HepG2 (cell line): ENCODE data around the gene NFIC. TPM values are rescaled to one million over a fixed set of nuclear protein-coding genes. Genes with fewer than 3 reads are reported as not detected.

Experiments
- CREM ChIP-seq, 2 experiments: sonication (generic) in 1 of 2; formaldehyde crosslinking in 1 of 2; IDR thresholded peaks; 2 replicates each; pipeline versions ENCODE4 v1.4.0 to v1.6.1; 2016 to 2020; ENCODE audit warnings: antibody characterized with exemption in 1 of 2, mild to moderate bottlenecking in 1 of 2, missing genetic modification reagents in 1 of 2
- EED ChIP-seq: sonication (generic); formaldehyde crosslinking; IDR thresholded peaks from 2 replicates; pipeline ENCODE4 v1.5.0; 2020; ENCODE audit warnings: mild to moderate bottlenecking, missing genetic modification reagents
- HCFC1 ChIP-seq: fragments of 150-350 bp; IDR thresholded peaks from 2 replicates; pipeline ENCODE4 v1.6.1; 2014; ENCODE audit warnings: low read depth, low read length
- HNRNPK ChIP-seq: fragments of 200-400 bp; formaldehyde crosslinking; IDR thresholded peaks from 2 replicates; pipeline ENCODE4 v1.6.1; 2018; ENCODE audit warnings: low read length, low read depth, moderate library complexity, mild to moderate bottlenecking; ENCODE audit not compliant: poor library complexity, severe bottlenecking
- KLF11 ChIP-seq: IDR thresholded peaks from 2 replicates; pipeline ENCODE4 v1.6.1; 2016; ENCODE audit warnings: missing compliant biosample characterization
- MATR3 ChIP-seq: sonication (generic); formaldehyde crosslinking; IDR thresholded peaks from 2 replicates; pipeline ENCODE4 v1.4.0; 2020; ENCODE audit warnings: missing genetic modification reagents
- MAZ ChIP-seq, 2 experiments: sonication (generic) in 1 of 2; formaldehyde crosslinking in 1 of 2; IDR thresholded peaks; 2 replicates each; pipeline versions ENCODE4 v1.5.0 to v1.6.1; 2012 to 2020; ENCODE audit warnings: low read depth in 2 of 2, mild to moderate bottlenecking in 2 of 2, borderline replicate concordance in 1 of 2, improper control_type of control experiment in 1 of 2, low read length in 1 of 2, missing genetic modification reagents in 1 of 2, moderate library complexity in 1 of 2
- MLLT10 ChIP-seq: sonication (generic); formaldehyde crosslinking; IDR thresholded peaks from 2 replicates; pipeline ENCODE4 v1.4.0; 2020; ENCODE audit warnings: missing genetic modification reagents
- NFE2L1 ChIP-seq: sonication (generic); formaldehyde crosslinking; IDR thresholded peaks from 2 replicates; pipeline ENCODE4 v1.4.0; 2020; ENCODE audit warnings: missing genetic modification reagents, mild to moderate bottlenecking, borderline replicate concordance
- SNRNP70 ChIP-seq: fragments of 200-400 bp; formaldehyde crosslinking; IDR thresholded peaks from 2 replicates; pipeline ENCODE4 v1.6.1; 2017; ENCODE audit warnings: mild to moderate bottlenecking, low read depth, low read length, moderate library complexity
- SYNCRIP ChIP-seq: fragments of 200-400 bp; formaldehyde crosslinking; IDR thresholded peaks from 2 replicates; pipeline ENCODE4 v1.6.1; 2018; ENCODE audit warnings: mild to moderate bottlenecking, low read depth, low read length; ENCODE audit not compliant: insufficient read depth
- ZNF253 ChIP-seq: sonication (generic); formaldehyde crosslinking; IDR thresholded peaks from 2 replicates; pipeline ENCODE4 v1.8.0; 2022; ENCODE audit warnings: mild to moderate bottlenecking, missing genetic modification reagents, borderline replicate concordance
- ZNF296 ChIP-seq: sonication (generic); formaldehyde crosslinking; conservative IDR thresholded peaks from 2 replicates; pipeline ENCODE4 v1.5.0; 2020; ENCODE audit warnings: mild to moderate bottlenecking, missing genetic modification reagents
- ZNF30 ChIP-seq: sonication (generic); formaldehyde crosslinking; IDR thresholded peaks from 2 replicates; pipeline ENCODE4 v1.5.0; 2020; ENCODE audit warnings: mild to moderate bottlenecking, missing genetic modification reagents
- ZNF496 ChIP-seq: sonication (generic); formaldehyde crosslinking; IDR thresholded peaks from 2 replicates; pipeline ENCODE4 v1.8.1; 2023; ENCODE audit warnings: mild to moderate bottlenecking, moderate library complexity, missing genetic modification reagents; ENCODE audit not compliant: insufficient replicate concordance
- ZNF512B ChIP-seq: sonication (generic); formaldehyde crosslinking; IDR thresholded peaks from 2 replicates; pipeline ENCODE4 v1.5.1; 2020; ENCODE audit warnings: missing genetic modification reagents, mild to moderate bottlenecking, borderline replicate concordance
- ZNF552 ChIP-seq: sonication (generic); formaldehyde crosslinking; IDR thresholded peaks from 2 replicates; pipeline ENCODE4 v1.9.0; 2022; ENCODE audit warnings: missing genetic modification reagents, mild to moderate bottlenecking, borderline replicate concordance
- ZNF609 ChIP-seq: sonication (generic); formaldehyde crosslinking; IDR thresholded peaks from 2 replicates; pipeline ENCODE4 v1.4.0; 2020; ENCODE audit warnings: mild to moderate bottlenecking, missing genetic modification reagents, borderline replicate concordance
- ZNF737 ChIP-seq: sonication (generic); formaldehyde crosslinking; IDR thresholded peaks from 2 replicates; pipeline ENCODE4 v1.5.0; 2020; ENCODE audit warnings: missing genetic modification reagents, mild to moderate bottlenecking, borderline replicate concordance
- polyA plus RNA-seq, 8 experiments: library from polyadenylated mRNA; depleted of rRNA in 3 of 8; stranded (reverse) in 7 of 8; unstranded in 1 of 8; fragments of >200 nt; fragmentation: Illumina TruSeq in 4 of 8; extraction: Trizol in 4 of 8; gene quantifications; 2 replicates each; pipeline versions ENCODE4 v1.2.1 to v1.2.3, GENCODE V29; 2011 to 2016; ENCODE audit warnings: low read depth in 4 of 8, missing spikeins in 1 of 8, mixed read lengths in 1 of 8; ENCODE audit not compliant: insufficient read depth in 1 of 8
- total RNA-seq, 5 experiments: library from RNA; depleted of rRNA; stranded (reverse); fragments of >200 nt; fragmentation: Illumina TruSeq; extraction: Trizol; gene quantifications; 2 replicates each; pipeline ENCODE4 v1.2.3, GENCODE V29; 2016; ENCODE audit warnings: low read depth in 1 of 5
- TF ChIP-seq, protein P1 (sequence below): sonication (generic); formaldehyde crosslinking; IDR thresholded peaks from 2 replicates; pipeline ENCODE4 v1.5.0; 2020; ENCODE audit warnings: missing genetic modification reagents, mild to moderate bottlenecking, borderline replicate concordance

The NFIC gene
- total and polyA plus RNA-seq, 2 of the 13 experiments (the other 11 are each of a cell fraction or from before 2014, with no cell fraction given) = 1.3 to 2.5 TPM

DNA sequence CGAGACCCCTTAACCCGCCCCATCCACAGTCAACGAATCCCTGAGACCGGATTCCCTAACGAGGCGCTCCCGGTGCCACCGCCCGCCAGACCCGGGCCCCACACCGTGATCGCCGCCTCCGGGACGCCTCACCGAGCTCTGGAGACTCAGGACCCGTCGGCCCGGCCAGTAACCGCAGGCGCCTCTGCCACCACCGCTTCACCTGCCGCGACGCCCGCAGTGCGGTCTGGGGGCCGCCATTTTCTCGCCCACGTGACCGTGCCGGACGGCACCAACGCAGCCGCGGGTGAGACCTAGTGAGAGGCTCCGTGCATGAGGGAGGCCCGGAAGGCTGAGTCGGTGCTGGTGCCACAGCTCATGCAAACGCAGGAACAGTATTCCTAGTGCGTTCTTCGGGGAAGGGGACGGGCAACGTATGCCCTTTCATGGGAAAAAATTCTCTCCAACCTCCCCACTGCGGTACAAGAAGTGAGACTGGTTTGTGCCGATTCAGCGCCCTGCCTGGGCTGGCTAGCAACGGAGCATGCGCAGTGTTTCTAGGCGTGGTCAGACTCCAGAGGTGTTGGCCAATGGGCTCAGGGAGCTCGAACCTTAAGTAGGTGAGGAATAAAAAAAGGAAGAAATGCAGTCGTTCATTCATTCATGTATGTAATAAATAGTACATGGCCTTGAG is 134.2 kb downstream of the NFIC start, which contains the start of gene DOHH (continued):
- TF ChIP-seq NFE2L1 (CRISPR knock-in tag) = 0 out of 2 replicates have a peak, but pooled peaks have one; percentile 27
- TF ChIP-seq SYNCRIP = no peak
- TF ChIP-seq EED (CRISPR knock-in tag) = peak; percentile 98
- peak; percentile 93 for TF ChIP-seq ZNF552 (CRISPR knock-in tag)
- no peak for TF ChIP-seq ZNF30 (CRISPR knock-in tag)
- TF ChIP-seq ZNF609 (CRISPR knock-in tag) = 0 out of 2 replicates have a peak, but pooled peaks have one; percentile 35
- no peak for TF ChIP-seq ZNF496 (CRISPR knock-in tag)
- peak; percentile 75; the same call in 1 of the 2 replicates for TF ChIP-seq ZNF296 (CRISPR knock-in tag)
- peak; percentile 66; the same call in 1 of the 2 replicates for TF ChIP-seq ZNF737 (CRISPR knock-in tag)
- no peak for TF ChIP-seq HNRNPK
- TF ChIP-seq ZNF253 (CRISPR knock-in tag) = peak; percentile 93; the same call in 1 of the 2 replicates
- TF ChIP-seq, protein P1, sequence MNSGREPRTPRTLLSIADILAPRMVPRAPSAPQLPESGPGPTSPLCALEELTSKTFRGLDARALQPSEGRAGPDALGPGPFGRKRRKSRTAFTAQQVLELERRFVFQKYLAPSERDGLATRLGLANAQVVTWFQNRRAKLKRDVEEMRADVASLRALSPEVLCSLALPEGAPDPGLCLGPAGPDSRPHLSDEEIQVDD (CRISPR knock-in tag) = peak; percentile 88; the same call in 1 of the 2 replicates
- TF ChIP-seq ZNF512B (CRISPR knock-in tag) = no peak
- 0 out of 2 replicates have a peak, but pooled peaks have one; percentile 37 for TF ChIP-seq CREM (IDR thresholded peaks at IDR 0.05)
- no peak for TF ChIP-seq CREM (CRISPR knock-in tag; IDR thresholded peaks at IDR 0.05)
- peak; percentile 45; the same call in 1 of the 2 replicates for TF ChIP-seq KLF11
- peak; percentile 36; the same call in 1 of the 2 replicates for TF ChIP-seq HCFC1
- no peak for TF ChIP-seq MATR3 (CRISPR knock-in tag)
- no peak for TF ChIP-seq MLLT10 (CRISPR knock-in tag)
- TF ChIP-seq MAZ (IDR thresholded peaks at IDR 0.05; ENCODE audit: borderline replicate concordance, low read depth, low read length) = no peak
- TF ChIP-seq MAZ (CRISPR knock-in tag; IDR thresholded peaks at IDR 0.05; ENCODE audit: low read depth) = peak; percentile 90
- TF ChIP-seq SNRNP70 = no peak
